Vagina (tissue), 2 donors: ENCODE measurements around the gene TENT5D.
"Not testable (repeated sequence)": the region's sequence is repeated elsewhere in the genome, so short reads cannot be mapped to it uniquely, and the experiment has no call there.

Experiments used
- POLR2A ChIP-seq, 2 donors: fragments of 450-650 bp; IDR thresholded peaks; one replicate each; pipeline ENCODE4 v1.6.1; 2017; ENCODE audit warnings: antibody characterized with exemption in 2 of 2, mild to moderate bottlenecking in 2 of 2, moderate library complexity in 2 of 2
- POLR2AphosphoS5 ChIP-seq, 2 donors: sonication (generic); formaldehyde crosslinking; IDR thresholded peaks; one replicate each; pipeline ENCODE4 v1.9.0; 2017; ENCODE audit warnings: antibody characterized with exemption in 2 of 2, mild to moderate bottlenecking in 2 of 2, low read depth in 1 of 2; ENCODE audit not compliant: insufficient read depth in 1 of 2
- TF ChIP-seq, protein P1 (sequence below), 3 experiments: fragments of 450-650 bp in 2 of 3; fragments of 200-600 bp in 1 of 3; sonication (generic) in 1 of 3; IDR thresholded peaks; one replicate each; pipeline ENCODE4 v1.5.1; 2017 to 2019; ENCODE audit warnings: antibody characterized with exemption in 3 of 3, mild to moderate bottlenecking in 2 of 3, moderate library complexity in 2 of 3

DNA sequence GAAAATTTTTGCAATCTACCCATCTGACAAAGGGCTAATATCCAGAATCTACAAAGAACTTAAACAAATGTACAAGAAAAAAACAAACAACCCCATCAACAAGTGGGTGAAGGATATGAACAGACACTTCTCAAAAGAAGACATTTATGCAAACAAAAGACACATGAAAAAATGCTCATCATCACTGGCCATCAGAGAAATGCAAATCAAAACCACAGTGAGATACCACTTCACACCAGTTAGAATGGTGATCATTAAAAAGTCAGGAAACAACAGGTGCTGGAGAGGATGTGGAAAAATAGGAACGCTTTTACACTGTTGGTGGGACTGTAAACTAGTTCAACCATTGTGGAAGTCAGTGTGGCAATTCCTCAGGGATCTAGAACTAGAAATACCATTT is 34.6 kb upstream of the TENT5D start:
- TF ChIP-seq, protein P1, sequence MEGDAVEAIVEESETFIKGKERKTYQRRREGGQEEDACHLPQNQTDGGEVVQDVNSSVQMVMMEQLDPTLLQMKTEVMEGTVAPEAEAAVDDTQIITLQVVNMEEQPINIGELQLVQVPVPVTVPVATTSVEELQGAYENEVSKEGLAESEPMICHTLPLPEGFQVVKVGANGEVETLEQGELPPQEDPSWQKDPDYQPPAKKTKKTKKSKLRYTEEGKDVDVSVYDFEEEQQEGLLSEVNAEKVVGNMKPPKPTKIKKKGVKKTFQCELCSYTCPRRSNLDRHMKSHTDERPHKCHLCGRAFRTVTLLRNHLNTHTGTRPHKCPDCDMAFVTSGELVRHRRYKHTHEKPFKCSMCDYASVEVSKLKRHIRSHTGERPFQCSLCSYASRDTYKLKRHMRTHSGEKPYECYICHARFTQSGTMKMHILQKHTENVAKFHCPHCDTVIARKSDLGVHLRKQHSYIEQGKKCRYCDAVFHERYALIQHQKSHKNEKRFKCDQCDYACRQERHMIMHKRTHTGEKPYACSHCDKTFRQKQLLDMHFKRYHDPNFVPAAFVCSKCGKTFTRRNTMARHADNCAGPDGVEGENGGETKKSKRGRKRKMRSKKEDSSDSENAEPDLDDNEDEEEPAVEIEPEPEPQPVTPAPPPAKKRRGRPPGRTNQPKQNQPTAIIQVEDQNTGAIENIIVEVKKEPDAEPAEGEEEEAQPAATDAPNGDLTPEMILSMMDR (IDR thresholded peaks at IDR 0.05): not testable (repeated sequence)
- not testable (repeated sequence) for TF ChIP-seq POLR2A (IDR thresholded peaks at IDR 0.05); POLR2AphosphoS5 (IDR thresholded peaks at IDR 0.05; ENCODE audit: insufficient read depth in 1 of 2, low read depth in 1 of 2)
